HL-60 (cell line): ENCODE data around the gene ASCL5.

Experiments used
- DNase-seq, 2 experiments: peaks; one replicate each; pipeline ENCODE4 v3.0.0-alpha.2; 2010 to 2020; ENCODE audit warnings: low read depth in 1 of 2, low spot score in 1 of 2
- H3K27ac ChIP-seq: fragments of 250-450 bp; sonication (Bioruptor Pico); replicated peaks from 2 replicates; pipeline ENCODE4 v1.5.1; 2020; ENCODE audit warnings: mild to moderate bottlenecking, moderate library complexity
- H3K27me3 ChIP-seq: fragments of 250-450 bp; sonication (Bioruptor Pico); 2 replicates; pipeline ENCODE4 v1.5.1; 2021; ENCODE audit warnings: mild to moderate bottlenecking, moderate library complexity; ENCODE audit not compliant: insufficient read depth, poor library complexity, severe bottlenecking
- H3K4me3 ChIP-seq: replicated peaks from 2 replicates; pipeline ENCODE4 v1.5.1; 2011; ENCODE audit warnings: mild to moderate bottlenecking, control low read depth, low read length; ENCODE audit not compliant: insufficient read depth
- CTCF ChIP-seq: IDR thresholded peaks from one replicate; pipeline ENCODE4 v1.5.1; 2011; ENCODE audit warnings: low read length, control low read depth, inconsistent platforms; ENCODE audit not compliant: insufficient read depth
- GABPA ChIP-seq: IDR thresholded peaks from 2 replicates; pipeline ENCODE4 v1.6.1; 2012; ENCODE audit warnings: low read depth
- POLR2AphosphoS5 ChIP-seq: IDR thresholded peaks from 2 replicates; pipeline ENCODE4 v1.6.1; 2012; ENCODE audit warnings: low read depth
- REST ChIP-seq: IDR thresholded peaks from 2 replicates; pipeline ENCODE4 v1.6.1; 2012; ENCODE audit warnings: low read depth; ENCODE audit not compliant: insufficient replicate concordance
- SPI1 ChIP-seq: IDR thresholded peaks from 2 replicates; pipeline ENCODE4 v1.6.1; 2012; ENCODE audit warnings: low read depth, mild to moderate bottlenecking, borderline replicate concordance

ASCL5 gene

GRCh38 chr1:201089596-201089995, 37.4 kb downstream of the ASCL5 start:
- H3K27me3 ChIP-seq = no peaks in the 10 kb centered on the region
- TF ChIP-seq REST (no peak), CTCF (no peak), GABPA (no peak), SPI1 (no peak), POLR2AphosphoS5 (no peak)
- H3K27ac ChIP-seq = no peak overlapping the region
- DNase-seq = no peak
- no peak overlapping the region for H3K4me3 ChIP-seq

- peaks cover 2% of the 10 kb centered on the region for H3K27me3 ChIP-seq
- TF ChIP-seq GABPA = no peak
- H3K4me3 ChIP-seq = no peak overlapping the region
- no peak overlapping the region for H3K27ac ChIP-seq
- DNase-seq = no peak
Measured at GRCh38 chr1:201088901-201089525, 38.0 kb downstream of the ASCL5 start.

- no peak for TF ChIP-seq GABPA
- TF ChIP-seq REST = no peak
- TF ChIP-seq CTCF = no peak
- no peak for TF ChIP-seq SPI1
- TF ChIP-seq POLR2AphosphoS5 = no peak
- no peak for DNase-seq
- H3K27ac ChIP-seq = no peak overlapping the region
- H3K27me3 ChIP-seq = peaks cover 5% of the 10 kb centered on the region
- H3K4me3 ChIP-seq = no peak overlapping the region
Measured at GRCh38 chr1:201088395-201088794, 38.6 kb downstream of the ASCL5 start.

GRCh38 chr1:201085902-201086735, 40.9 kb downstream of the ASCL5 start:
- no peak overlapping the region for H3K27ac ChIP-seq
- TF ChIP-seq GABPA = no peak
- no peak for TF ChIP-seq SPI1
- peak; percentile 44 for TF ChIP-seq CTCF
- DNase-seq = peak in 1 of 2 experiments; percentile 48
- H3K4me3 ChIP-seq = no peak overlapping the region
- peaks cover 5% of the 10 kb centered on the region for H3K27me3 ChIP-seq
